HG03196 (cell line): ENCODE measurements around the gene RELL2.

ENCODE experiments used
- ATAC-seq: cut with Tn5 transposase; IDR thresholded peaks from one replicate; pipeline ENCODE4 v1.9.1; 2021; ENCODE audit not compliant: unreplicated experiment

The RELL2 gene

DNA sequence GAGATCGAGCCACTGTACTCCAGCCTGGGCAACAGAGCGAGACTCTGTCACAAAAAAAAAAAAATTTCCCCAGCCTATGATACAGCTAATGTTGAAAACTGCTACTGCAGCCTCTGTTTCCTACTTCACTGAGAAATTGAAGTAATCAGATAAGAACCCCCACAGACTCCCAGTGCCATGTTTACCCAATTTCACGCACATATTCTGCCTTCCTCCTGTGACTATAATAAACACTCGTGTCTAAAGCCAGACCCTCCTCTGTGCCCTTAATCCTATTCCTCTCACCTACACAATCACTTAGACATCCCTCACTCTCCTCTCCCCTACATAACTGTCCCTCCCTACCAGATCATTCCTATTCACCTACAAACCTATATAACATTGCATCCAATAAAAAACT lies 38.9 kb downstream of the RELL2 start:
- ATAC-seq, result no peak

DNA sequence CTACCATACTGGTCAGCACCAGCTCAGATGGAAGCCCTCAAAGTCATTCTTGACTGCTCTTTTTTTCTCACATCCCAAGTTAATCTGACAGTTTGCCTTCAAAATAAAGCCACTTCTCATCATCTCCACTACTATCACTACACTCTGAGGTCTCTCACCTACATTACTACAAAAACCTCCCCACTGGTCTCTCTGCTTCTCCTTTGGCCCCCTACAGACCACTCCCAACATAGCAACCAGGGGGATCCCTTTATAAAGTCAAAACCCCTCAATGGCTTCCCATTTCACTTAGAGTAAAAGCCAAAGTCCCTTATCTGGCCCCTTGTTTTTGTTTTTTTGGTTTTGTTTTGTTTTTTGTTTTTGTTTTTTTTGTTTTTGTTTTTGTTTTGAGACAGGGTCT lies 40.6 kb downstream of the RELL2 start:
- no peak for ATAC-seq

DNA sequence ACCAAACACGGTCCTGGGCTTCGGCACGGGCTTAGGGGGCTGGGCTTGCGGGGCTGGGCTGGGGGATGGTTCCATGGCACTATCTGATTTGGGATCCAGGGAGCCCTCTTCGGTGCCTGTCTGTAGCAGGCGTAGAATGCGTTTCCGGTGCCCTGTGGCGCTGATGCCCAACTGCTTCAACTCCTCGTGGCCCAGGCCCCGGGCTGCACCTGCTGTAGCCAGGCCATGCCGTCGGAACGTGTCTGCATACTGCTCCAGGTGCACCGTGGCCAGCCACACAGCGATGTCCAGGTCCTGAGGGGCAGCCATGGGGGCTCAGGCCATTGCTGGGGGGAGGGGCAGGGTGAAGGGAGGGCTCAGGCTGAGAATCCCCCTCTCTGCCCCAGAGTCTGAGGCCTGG lies 43.4 kb downstream of the RELL2 start:
- no peak for ATAC-seq

DNA sequence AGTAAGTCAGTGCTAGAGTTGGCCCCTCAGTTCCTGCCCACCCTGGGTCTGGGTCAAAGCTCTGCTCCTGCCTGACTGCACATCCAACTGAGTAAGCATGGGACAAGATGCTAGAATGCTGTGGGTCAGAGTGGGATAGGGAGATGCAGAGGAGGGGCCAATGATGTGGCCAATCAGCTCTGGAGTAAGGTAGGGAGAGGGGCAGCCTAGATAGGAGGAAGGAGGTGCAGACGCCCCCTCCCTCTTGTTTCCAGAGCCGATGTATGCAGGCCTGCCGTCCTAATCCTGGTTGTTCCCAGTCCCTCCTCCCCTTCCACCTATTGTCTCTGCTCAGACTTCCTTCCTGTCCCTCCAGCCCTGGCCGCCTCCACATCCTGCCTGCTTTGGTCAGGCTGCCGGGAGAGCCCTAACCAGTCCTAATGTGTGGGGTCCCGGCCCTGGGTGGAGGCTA lies 44.0 kb downstream of the RELL2 start:
- ATAC-seq, result no peak

DNA sequence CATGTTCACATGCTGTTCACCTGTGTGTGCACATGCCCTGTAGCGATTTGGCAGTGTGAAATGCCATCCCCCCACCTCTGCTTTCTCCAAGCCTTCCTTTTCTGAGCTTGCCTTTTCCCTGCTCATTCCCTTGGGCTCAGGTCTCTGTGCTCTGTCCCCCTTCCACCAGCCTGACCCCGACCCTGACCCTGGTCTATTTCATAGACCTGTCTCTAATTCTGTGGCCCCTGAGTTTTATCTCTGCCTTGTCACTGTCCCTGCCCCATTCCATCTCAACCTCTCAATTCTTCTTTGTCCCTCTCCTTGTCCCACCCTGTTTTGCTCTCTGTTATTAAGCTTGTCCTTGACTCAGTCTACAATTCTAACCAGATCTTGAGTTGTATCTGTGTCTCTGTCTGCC lies 44.5 kb downstream of the RELL2 start:
- ATAC-seq, result no peak

DNA sequence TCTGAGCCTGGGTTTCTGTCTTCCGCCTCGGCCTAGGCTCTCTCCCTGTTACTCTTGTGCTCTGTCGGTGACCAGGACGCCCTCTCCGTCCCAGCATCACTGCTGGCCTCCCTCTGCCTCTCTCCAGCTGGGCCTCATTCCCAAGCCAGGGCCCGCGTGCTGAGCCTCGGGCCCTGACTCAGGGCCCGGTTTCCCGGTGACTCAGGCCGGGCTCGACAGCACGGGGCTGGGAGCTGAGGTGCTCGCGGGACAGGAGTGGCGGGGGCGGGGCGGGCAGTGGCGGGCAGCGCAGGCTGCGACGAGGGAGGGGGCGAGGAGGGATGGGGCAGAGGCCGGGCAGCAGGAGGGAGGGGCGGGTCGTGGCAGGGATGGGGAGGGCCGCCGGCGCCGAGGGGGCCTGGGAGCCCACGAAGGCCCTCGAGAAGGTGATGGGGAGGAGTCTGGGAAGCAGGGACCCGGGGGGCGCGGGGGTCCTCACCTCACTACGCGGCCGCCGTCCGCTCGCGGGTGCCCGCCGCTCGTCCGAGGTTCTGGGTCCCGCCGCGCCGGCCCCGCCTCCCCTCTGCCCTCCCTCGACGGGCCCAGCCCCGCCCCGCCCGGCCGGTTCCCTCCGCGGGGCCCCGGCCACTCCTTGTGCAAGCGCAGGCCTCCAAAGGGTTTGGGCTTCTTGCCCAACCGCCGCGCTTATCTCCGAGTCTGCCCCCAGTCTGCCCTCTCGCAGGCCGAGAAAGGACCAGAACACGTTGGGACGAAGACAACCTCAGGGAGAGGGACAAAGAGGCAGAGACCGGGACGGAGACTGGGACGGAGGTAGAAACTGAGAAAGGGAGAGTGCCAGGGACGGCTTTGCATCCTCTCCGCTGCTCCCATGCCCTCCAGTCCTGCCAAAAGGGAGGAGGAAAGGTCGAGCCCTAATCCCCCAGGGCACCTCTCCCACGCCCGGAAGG lies 45.2 kb downstream of the RELL2 start, which contains the start of gene ARAP3:
Gene ARAP3, minus strand, starts transcription at position 536 of the 947 bp plus-strand sequence. CDS start 1,744 bp downstream, outside the sequence.
- ATAC-seq, result no peak

DNA sequence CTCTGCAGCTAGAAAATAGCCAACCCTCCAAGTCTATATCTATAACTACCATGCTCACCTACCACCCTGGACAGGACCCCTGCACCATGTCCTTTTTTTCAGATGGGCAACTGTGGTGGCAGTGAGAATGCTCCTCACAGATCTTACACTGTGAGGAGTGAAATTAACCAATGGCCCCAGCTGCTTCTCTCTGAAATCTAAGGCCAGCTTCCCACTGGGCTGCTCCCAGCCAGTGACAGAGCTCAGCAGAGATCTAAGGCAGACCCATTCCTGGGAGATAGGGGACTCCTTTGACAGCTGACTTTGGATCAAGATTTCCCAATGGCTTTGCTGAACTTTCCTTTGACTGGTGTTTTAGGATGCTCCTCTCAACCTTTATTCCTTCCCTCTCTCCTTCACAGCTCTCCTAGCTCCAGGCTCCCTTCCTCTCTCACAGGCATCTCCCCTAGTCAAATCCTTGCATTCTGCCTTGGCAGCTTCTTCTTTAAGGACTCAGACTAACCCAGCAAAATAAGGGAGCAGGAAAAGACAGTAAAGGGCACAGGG lies 46.9 kb downstream of the RELL2 start:
- no peak for ATAC-seq

DNA sequence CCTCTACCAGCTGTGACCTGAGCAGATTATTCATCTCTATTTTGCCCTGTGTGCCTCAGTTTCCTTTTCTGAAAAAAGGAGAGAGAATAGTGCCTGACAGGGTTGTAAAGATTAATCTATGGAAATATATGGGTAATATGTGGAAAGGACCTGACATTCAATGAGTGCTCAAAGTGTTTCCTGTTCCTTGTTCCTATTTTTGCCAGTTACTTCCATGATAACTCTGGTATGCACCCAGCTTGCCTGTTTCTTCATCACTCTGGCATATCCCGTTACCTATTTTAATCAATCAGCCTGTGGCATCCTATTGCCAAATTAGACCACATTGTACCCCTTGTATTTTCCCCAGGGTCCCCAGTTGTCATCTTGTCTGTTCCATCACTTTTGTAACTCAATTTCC lies 48.8 kb downstream of the RELL2 start:
- ATAC-seq, result no peak

DNA sequence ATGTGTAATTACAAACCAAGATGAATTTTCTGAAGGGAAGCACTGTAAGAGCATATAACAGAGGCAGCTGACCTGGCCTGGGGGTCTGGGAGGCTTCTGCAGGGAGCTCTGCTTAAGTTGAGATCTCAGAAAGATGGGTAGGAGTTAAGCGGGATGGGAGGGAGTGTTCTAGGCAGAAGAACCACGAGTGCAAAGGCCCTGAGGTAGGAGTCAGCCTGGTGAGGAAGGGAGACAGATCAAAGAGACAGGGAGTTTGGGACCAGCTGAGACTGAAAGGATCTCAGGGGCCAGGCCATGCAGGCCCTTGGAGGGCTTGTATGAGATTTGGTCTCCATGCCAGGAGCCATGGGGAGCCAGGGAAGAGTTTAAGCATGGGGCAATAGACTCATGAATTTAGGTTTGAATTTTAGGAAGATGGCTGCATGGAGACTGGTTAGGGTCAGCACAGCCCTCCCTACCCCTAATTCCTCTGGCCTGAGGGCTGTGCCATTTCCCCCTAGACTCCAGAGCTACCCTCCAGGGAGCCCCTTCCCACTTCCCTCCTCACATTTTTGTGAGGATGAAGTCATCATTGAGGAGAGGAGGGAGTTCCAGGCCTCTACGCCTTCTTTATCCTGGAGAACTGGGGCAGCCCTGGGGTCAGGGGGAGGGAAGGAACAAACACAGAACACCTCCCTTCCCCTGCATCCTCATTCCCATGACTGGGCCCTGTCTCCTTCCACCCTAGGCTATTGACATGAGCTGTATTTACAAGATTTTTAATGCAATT lies 50.0 kb downstream of the RELL2 start:
- ATAC-seq, result no peak
